Naive thymus-derived CD8-positive, alpha-beta T cell (primary cell): Measurements from ENCODE around the gene NDEL1. TPM values are rescaled to one million over a fixed set of nuclear protein-coding genes. Genes with fewer than 3 reads are reported as not detected.

Experiments used
- ATAC-seq, 2 donors: fragments of 150-1000 bp; cut with Tn5 transposase in 1 of 2; sonication (Bioruptor Pico), chemical (Tn5 transposase) in 1 of 2; 1 replicate in 1 of 2; 2 replicates in 1 of 2; pipeline ENCODE4 v1.10.0; 2021; ENCODE audit warnings: mild to moderate bottlenecking in 2 of 2, moderate library complexity in 2 of 2
- POLR2A ChIA-PET: fragments of 350-600 bp; sonication (Branson Sonifier 250); formaldehyde crosslinking; loops from one replicate; lab custom pipeline; 2021; ENCODE audit warnings: antibody characterized with exemption; lab: Charles Lee
- DNase-seq, 10 donors: peaks; one replicate each; pipeline versions ENCODE4 v3.0.0 to v3.0.0-alpha.2; 2020 to 2022
- H3K27ac Mint-ChIP-seq, 10 donors: one replicate each; pipeline ENCODE4 v1.8.0; 2020 to 2022; ENCODE audit warnings: mild to moderate bottlenecking in 10 of 10, mixed read lengths in 10 of 10, moderate library complexity in 4 of 10, inconsistent platforms in 1 of 10
- H3K27me3 Mint-ChIP-seq, 5 donors: one replicate each; pipeline ENCODE4 v1.8.0; 2021 to 2022; ENCODE audit warnings: mixed read lengths in 5 of 5
- H3K36me3 Mint-ChIP-seq, 3 donors: one replicate each; pipeline ENCODE4 v1.8.0; 2020 to 2022; ENCODE audit warnings: mixed read lengths in 3 of 3, mild to moderate bottlenecking in 2 of 3, inconsistent platforms in 1 of 3
- H3K4me1 Mint-ChIP-seq, 4 donors: one replicate each; pipeline ENCODE4 v1.8.0; 2021 to 2022; ENCODE audit warnings: mixed read lengths in 4 of 4
- H3K4me3 Mint-ChIP-seq, 10 donors: one replicate each; pipeline ENCODE4 v1.8.0; 2020 to 2022; ENCODE audit warnings: mild to moderate bottlenecking in 10 of 10, mixed read lengths in 10 of 10, moderate library complexity in 6 of 10, inconsistent platforms in 1 of 10
- H3K9me3 Mint-ChIP-seq, 9 donors: one replicate each; pipeline ENCODE4 v1.8.0; 2020 to 2022; ENCODE audit warnings: mixed read lengths in 9 of 9, mild to moderate bottlenecking in 3 of 9, inconsistent platforms in 1 of 9, moderate library complexity in 1 of 9
- polyA plus RNA-seq, 3 donors: library from polyadenylated mRNA; unstranded; fragments of 300-500 nt; fragmentation: Illumina TruSeq; gene quantifications; one replicate each; pipeline ENCODE4 v1.2.3, GENCODE V29; 2021
- total RNA-seq, 8 experiments: library from RNA in 2 of 8; stranded (reverse) in 2 of 8; gene quantifications; one replicate each; pipeline ENCODE4 v1.2.3 and lab custom pipeline; 2021 to 2026

Gene NDEL1
- total and polyA plus RNA-seq, 5 experiments from 2014 or later, result 40.3 to 113 (median 56.8) TPM

DNA sequence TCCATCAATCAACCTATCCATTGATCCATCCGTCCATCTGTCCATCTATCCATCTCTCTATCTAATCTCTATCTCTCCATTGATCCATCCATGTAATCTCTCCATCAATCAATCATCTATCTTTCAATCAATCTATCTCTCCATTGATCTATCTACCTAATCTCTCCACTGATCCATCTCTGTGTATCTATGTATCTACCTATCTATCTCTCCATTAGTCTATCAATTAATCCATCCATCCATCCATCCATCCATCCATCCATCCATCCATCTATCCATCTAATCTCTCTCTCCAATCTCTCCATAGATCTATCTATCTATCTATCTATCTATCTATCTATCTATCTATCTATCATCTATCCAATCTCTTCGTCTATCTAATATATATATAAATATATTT is 34.6 kb upstream of the NDEL1 start:
- ATAC-seq (no peak), DNase-seq (no peak)
- Mint-ChIP-seq H3K36me3 (peaks cover 0 to 2% (median 0%) of the 10 kb centered on the region in 3 donors), H3K4me1 (peaks cover 0 to 2% (median 0%) of the 10 kb centered on the region in 4 donors), H3K9me3 (no peaks in the 10 kb centered on the region), H3K27me3 (peaks cover 17 to 40% (median 25%) of the 10 kb centered on the region in 5 donors), H3K27ac (peak overlapping the region in 1 of 10 donors; percentile 6), H3K4me3 (no peak overlapping the region)
- POLR2A ChIA-PET, result no interaction called here

- Mint-ChIP-seq H3K27me3 (peaks cover 15 to 39% (median 22%) of the 10 kb centered on the region in 5 donors), H3K36me3 (peaks cover 0 to 2% (median 0%) of the 10 kb centered on the region in 3 donors), H3K27ac (peak overlapping the region in 1 of 10 donors; percentile 46), H3K4me3 (no peak overlapping the region), H3K4me1 (no peaks in the 10 kb centered on the region), H3K9me3 (no peaks in the 10 kb centered on the region)
- DNase-seq (no peak), ATAC-seq (no peak)
- POLR2A ChIA-PET, result interaction anchor here (0.7 kb wide), 2 partner anchors 17 to 135 kb away, joined by 3 read pairs; no protein-coding TSS in a partner anchor
These were observed 32.7 kb upstream of the NDEL1 start for GRCh38 chr17:8402921-8403536.

DNA sequence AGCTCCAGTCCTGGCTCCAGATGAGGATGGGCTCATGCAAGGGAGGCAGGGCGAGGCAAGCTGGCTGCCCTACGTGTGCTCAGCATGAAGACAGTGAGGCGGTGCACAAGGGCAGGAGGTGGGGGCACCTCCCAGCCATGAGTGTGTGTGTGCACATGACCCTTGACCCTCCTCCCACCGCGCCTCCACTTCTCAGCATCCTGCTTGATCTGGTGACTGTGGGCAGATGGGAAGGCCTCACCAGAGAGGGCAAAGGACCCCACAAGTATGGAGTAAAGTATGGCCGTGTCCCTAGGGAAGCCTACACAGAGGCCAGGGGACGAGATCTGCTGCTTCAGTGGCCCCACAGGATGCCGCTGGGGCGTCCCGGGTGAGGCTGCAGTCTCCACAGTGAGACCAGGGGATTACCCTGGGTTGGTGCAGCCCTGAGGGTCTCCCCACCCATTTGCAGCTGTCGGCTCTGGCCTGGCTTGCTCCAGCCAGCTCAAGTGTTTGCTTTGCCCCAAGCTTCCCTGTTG is 30.1 kb upstream of the NDEL1 start:
- peaks cover 0 to 2% (median 0%) of the 10 kb centered on the region in 3 donors for H3K36me3 Mint-ChIP-seq
- no peak overlapping the region for H3K27ac Mint-ChIP-seq

GRCh38 chr17:8406174-8406573 is 29.5 kb upstream of the NDEL1 start:
- H3K27ac Mint-ChIP-seq, result peak overlapping the region in 1 of 10 donors; percentile 46
- no peak for ATAC-seq
- no peak for DNase-seq
- no peak overlapping the region for H3K4me3 Mint-ChIP-seq
- no peaks in the 10 kb centered on the region for H3K9me3 Mint-ChIP-seq
- peaks cover 0 to 2% (median 0%) of the 10 kb centered on the region in 3 donors for H3K36me3 Mint-ChIP-seq
- H3K27me3 Mint-ChIP-seq, result peaks cover 10 to 32% (median 15%) of the 10 kb centered on the region in 5 donors
- peaks cover 4 to 9% (median 6%) of the 10 kb centered on the region in 4 donors for H3K4me1 Mint-ChIP-seq
- POLR2A ChIA-PET, result no interaction called here

More for the DNA sequence above, 30.1 kb upstream of the NDEL1 start:
- H3K27me3 Mint-ChIP-seq, result peaks cover 15 to 38% (median 19%) of the 10 kb centered on the region in 5 donors
- H3K4me3 Mint-ChIP-seq, result no peak overlapping the region
- no peak for DNase-seq
- H3K4me1 Mint-ChIP-seq, result peaks cover 4 to 8% (median 5%) of the 10 kb centered on the region in 4 donors
- no peaks in the 10 kb centered on the region for H3K9me3 Mint-ChIP-seq
- no peak for ATAC-seq
- POLR2A ChIA-PET, result no interaction called here

GRCh38 chr17:8408371-8408770 is 27.3 kb upstream of the NDEL1 start:
- DNase-seq (no peak), ATAC-seq (no peak)
- no peaks in the 10 kb centered on the region for H3K36me3 Mint-ChIP-seq
- H3K27me3 Mint-ChIP-seq, result peaks cover 4 to 15% (median 5%) of the 10 kb centered on the region in 5 donors
- H3K27ac Mint-ChIP-seq, result peak overlapping the region in 2 of 10 donors; percentile 37 to 57
- H3K4me1 Mint-ChIP-seq, result peaks cover 8 to 16% (median 14%) of the 10 kb centered on the region in 4 donors
- H3K4me3 Mint-ChIP-seq, result no peak overlapping the region
- H3K9me3 Mint-ChIP-seq, result no peaks in the 10 kb centered on the region
- POLR2A ChIA-PET, result interaction anchor here (0.6 kb wide), 1 partner anchor 334 kb away, joined by 4 read pairs; no protein-coding TSS in a partner anchor

DNA sequence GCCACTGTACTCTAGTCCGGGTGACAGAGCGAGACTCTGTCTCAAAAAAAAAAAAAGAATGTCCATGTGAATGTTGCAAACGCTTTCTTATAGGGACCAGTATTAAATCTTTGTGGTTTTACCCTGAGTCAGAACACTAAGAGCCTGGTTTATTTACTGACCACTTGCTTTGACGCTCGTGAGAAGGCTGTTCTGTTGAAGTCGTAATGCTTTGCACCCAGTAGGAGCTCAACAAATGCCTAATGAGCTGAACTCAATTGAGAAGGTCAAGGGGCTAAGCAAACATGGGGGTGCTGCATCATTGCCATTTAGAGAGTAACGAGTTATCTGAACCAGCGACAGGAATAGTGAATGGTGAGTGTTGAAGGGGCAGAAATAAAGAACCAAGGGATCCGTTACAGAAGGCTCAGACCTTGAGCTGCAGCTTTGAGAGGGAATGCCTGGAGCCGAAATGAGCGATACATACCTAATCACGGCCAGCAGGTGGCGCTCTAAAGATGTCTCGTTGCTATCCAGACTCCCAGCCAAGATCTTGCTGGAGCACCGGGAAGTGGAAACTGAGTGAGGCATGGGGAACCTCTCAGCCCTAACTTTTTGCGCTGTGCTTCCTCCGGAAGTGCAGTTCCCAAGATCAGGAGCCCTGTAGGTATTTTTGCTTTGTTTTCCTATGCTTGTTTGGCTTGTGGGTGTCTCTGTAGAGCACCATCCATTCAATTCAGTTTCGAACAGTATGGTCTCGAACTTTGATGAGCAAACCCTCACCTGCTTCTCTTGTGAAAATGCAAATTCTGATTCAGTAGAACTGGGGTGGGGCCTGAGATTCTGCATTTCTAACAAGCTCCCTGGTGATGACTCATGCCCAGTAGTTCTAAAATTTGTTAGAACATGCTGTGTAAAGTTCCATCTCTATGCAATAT is 25.5 kb upstream of the NDEL1 start:
- Mint-ChIP-seq H3K27me3 (peaks cover 4 to 10% (median 5%) of the 10 kb centered on the region in 5 donors), H3K36me3 (no peaks in the 10 kb centered on the region), H3K4me3 (peak overlapping the region in 1 of 10 donors; percentile 10), H3K9me3 (no peaks in the 10 kb centered on the region), H3K4me1 (peaks cover 10 to 19% (median 17%) of the 10 kb centered on the region in 4 donors), H3K27ac (peak overlapping the region in 3 of 10 donors; percentile 9 to 51 (median 40))
- POLR2A ChIA-PET, result interaction anchor here (0.6 to 1.9 kb wide), 3 partner anchors 41 to 588 kb away, joined by 3 to 9 read pairs (median 4); no protein-coding TSS in a partner anchor
- DNase-seq (peak; percentile 58 to 85 (median 74)), ATAC-seq (peak; percentile 77 to 92)

GRCh38 chr17:8410883-8411238 is 24.8 kb upstream of the NDEL1 start:
- H3K4me3 Mint-ChIP-seq, result no peak overlapping the region
- no peaks in the 10 kb centered on the region for H3K36me3 Mint-ChIP-seq
- POLR2A ChIA-PET, result interaction anchor here (1.0 to 1.9 kb wide), 2 partner anchors 335 to 587 kb away, joined by 3 to 9 read pairs; no protein-coding TSS in a partner anchor
- DNase-seq, result no peak
- H3K4me1 Mint-ChIP-seq, result peaks cover 10 to 19% (median 17%) of the 10 kb centered on the region in 4 donors
- no peak for ATAC-seq
- H3K27me3 Mint-ChIP-seq, result peaks cover 4 to 9% (median 5%) of the 10 kb centered on the region in 5 donors
- peak overlapping the region in 1 of 10 donors; percentile 84 for H3K27ac Mint-ChIP-seq
- H3K9me3 Mint-ChIP-seq, result no peaks in the 10 kb centered on the region

GRCh38 chr17:8412089-8412488 is 23.6 kb upstream of the NDEL1 start:
- no peaks in the 10 kb centered on the region for H3K36me3 Mint-ChIP-seq
- H3K9me3 Mint-ChIP-seq, result no peaks in the 10 kb centered on the region
- H3K27ac Mint-ChIP-seq, result peak overlapping the region in 1 of 10 donors; percentile 59
- no peak for DNase-seq
- H3K4me3 Mint-ChIP-seq, result no peak overlapping the region
- POLR2A ChIA-PET, result no interaction called here
- peaks cover 10 to 19% (median 17%) of the 10 kb centered on the region in 4 donors for H3K4me1 Mint-ChIP-seq
- H3K27me3 Mint-ChIP-seq, result peaks cover 5 to 20% (median 10%) of the 10 kb centered on the region in 5 donors
- no peak for ATAC-seq

- H3K9me3 Mint-ChIP-seq, result no peaks in the 10 kb centered on the region
- ATAC-seq (peak in 1 of 2 donors; percentile 77), DNase-seq (peak in 1 of 10 donors; percentile 15)
- peaks cover 10 to 19% (median 17%) of the 10 kb centered on the region in 4 donors for H3K4me1 Mint-ChIP-seq
- H3K27me3 Mint-ChIP-seq, result peaks cover 6 to 26% (median 12%) of the 10 kb centered on the region in 5 donors
- POLR2A ChIA-PET, result no interaction called here
- H3K27ac Mint-ChIP-seq, result peak overlapping the region in 3 of 10 donors; percentile 46 to 77 (median 73)
- H3K4me3 Mint-ChIP-seq, result no peak overlapping the region
- H3K36me3 Mint-ChIP-seq, result no peaks in the 10 kb centered on the region
These were observed 22.4 kb upstream of the NDEL1 start for GRCh38 chr17:8413328-8413727.

- Mint-ChIP-seq H3K4me3 (no peak overlapping the region), H3K27ac (no peak overlapping the region), H3K9me3 (no peaks in the 10 kb centered on the region), H3K4me1 (peaks cover 10 to 19% (median 17%) of the 10 kb centered on the region in 4 donors), H3K27me3 (peaks cover 5 to 29% (median 16%) of the 10 kb centered on the region in 5 donors), H3K36me3 (no peaks in the 10 kb centered on the region)
- POLR2A ChIA-PET, result no interaction called here
- ATAC-seq, result no peak
- DNase-seq, result no peak
These were observed 21.7 kb upstream of the NDEL1 start for GRCh38 chr17:8413938-8414337.

GRCh38 chr17:8417806-8418205 is 17.9 kb upstream of the NDEL1 start:
- Mint-ChIP-seq H3K4me3 (no peak overlapping the region), H3K27ac (no peak overlapping the region), H3K9me3 (no peaks in the 10 kb centered on the region), H3K27me3 (peaks cover 8 to 62% (median 24%) of the 10 kb centered on the region in 5 donors), H3K4me1 (peaks cover 7 to 9% (median 9%) of the 10 kb centered on the region in 4 donors), H3K36me3 (no peaks in the 10 kb centered on the region)
- no peak for DNase-seq
- POLR2A ChIA-PET, result no interaction called here
- no peak for ATAC-seq

DNA sequence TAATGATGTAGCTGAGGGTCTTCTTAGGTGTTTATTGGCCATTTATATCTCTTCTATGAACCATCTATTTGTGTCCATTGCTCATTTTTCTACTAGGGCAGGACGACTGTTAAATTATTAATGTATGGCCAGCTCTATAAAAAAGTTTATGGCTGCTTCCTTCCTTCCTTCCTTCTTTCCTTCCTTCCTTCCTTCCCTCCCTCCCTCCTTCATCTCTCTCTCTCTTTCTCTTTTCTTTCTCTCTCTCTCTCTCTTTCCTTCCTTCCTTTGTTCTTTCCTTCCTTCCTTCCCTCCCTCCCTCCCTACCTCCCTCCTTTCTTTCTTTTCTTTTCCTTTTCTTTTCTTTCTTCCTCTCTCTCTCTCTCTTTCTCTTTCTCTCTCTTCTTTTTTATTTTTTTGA is 17.2 kb upstream of the NDEL1 start:
- Mint-ChIP-seq H3K27ac (peak overlapping the region in 1 of 10 donors; percentile 78), H3K4me1 (peaks cover 2 to 3% (median 2%) of the 10 kb centered on the region in 4 donors), H3K4me3 (no peak overlapping the region), H3K9me3 (no peaks in the 10 kb centered on the region), H3K27me3 (peaks cover 8 to 63% (median 29%) of the 10 kb centered on the region in 5 donors), H3K36me3 (no peaks in the 10 kb centered on the region)
- DNase-seq (no peak), ATAC-seq (no peak)
- POLR2A ChIA-PET, result no interaction called here
